Uterus (tissue), 2 donors: ENCODE results near the gene ARHGAP15.

ENCODE experiments used
- POLR2A ChIP-seq, 2 donors: fragments of 450-650 bp; IDR thresholded peaks; one replicate each; pipeline ENCODE4 v1.6.1; 2016; ENCODE audit warnings: antibody characterized with exemption in 2 of 2, mild to moderate bottlenecking in 1 of 2, moderate library complexity in 1 of 2
- TF ChIP-seq, protein P1 (sequence below), 4 experiments: fragments of 200-600 bp in 2 of 4; fragments of 450-650 bp in 2 of 4; sonication (generic) in 2 of 4; IDR thresholded peaks; one replicate each; pipeline ENCODE4 v1.5.1; 2016 to 2019; ENCODE audit warnings: antibody characterized with exemption in 4 of 4, mild to moderate bottlenecking in 2 of 4, moderate library complexity in 1 of 4

DNA sequence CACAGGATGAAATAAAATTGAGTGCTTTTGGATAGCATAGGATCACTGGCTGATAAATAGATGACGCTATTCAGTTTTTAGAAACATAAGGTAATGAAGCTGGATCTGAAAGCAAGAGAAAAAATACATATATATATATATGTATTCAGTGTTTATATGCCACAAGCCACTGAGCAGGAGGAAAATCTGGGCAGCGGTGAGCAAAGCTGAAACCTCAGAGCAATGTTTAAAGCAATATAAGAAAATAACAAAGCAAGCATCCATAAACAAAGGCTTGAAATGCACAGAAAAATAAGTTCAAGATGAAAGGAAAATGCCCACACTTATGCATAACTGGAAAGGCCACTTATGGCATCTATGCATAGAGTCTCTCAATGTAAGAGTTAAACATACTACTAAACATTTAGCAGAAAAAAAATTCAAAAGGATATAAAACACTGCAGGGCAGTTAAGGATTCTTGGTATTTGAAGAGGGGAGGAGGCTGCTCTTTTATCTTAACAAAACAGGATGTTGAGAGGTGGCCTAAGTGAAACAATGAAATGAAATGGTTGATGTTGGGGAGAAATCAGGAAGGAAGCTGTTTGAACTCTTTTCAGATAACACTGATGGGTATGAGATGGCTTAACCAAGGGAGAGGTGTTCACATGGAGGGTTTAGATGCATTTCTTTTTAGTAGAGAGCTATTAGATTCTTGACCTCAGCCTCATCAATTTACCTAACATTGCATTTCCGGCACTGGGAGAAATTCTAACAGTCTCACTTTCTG is 129.1 kb downstream of the ARHGAP15 start:
- TF ChIP-seq, protein P1, sequence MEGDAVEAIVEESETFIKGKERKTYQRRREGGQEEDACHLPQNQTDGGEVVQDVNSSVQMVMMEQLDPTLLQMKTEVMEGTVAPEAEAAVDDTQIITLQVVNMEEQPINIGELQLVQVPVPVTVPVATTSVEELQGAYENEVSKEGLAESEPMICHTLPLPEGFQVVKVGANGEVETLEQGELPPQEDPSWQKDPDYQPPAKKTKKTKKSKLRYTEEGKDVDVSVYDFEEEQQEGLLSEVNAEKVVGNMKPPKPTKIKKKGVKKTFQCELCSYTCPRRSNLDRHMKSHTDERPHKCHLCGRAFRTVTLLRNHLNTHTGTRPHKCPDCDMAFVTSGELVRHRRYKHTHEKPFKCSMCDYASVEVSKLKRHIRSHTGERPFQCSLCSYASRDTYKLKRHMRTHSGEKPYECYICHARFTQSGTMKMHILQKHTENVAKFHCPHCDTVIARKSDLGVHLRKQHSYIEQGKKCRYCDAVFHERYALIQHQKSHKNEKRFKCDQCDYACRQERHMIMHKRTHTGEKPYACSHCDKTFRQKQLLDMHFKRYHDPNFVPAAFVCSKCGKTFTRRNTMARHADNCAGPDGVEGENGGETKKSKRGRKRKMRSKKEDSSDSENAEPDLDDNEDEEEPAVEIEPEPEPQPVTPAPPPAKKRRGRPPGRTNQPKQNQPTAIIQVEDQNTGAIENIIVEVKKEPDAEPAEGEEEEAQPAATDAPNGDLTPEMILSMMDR (IDR thresholded peaks at IDR 0.05): no peak
- no peak for TF ChIP-seq POLR2A (IDR thresholded peaks at IDR 0.05)
